HG03457 (cell line): ENCODE results near the gene PDE6A.
A peak's percentile ranks its signal among the peaks of the same experiment; 100 is the strongest.

ENCODE experiments used
- ATAC-seq: cut with Tn5 transposase; IDR thresholded peaks from one replicate; pipeline ENCODE4 v1.9.1; 2021; ENCODE audit warnings: moderate number of reproducible peaks; ENCODE audit not compliant: unreplicated experiment

PDE6A gene

DNA sequence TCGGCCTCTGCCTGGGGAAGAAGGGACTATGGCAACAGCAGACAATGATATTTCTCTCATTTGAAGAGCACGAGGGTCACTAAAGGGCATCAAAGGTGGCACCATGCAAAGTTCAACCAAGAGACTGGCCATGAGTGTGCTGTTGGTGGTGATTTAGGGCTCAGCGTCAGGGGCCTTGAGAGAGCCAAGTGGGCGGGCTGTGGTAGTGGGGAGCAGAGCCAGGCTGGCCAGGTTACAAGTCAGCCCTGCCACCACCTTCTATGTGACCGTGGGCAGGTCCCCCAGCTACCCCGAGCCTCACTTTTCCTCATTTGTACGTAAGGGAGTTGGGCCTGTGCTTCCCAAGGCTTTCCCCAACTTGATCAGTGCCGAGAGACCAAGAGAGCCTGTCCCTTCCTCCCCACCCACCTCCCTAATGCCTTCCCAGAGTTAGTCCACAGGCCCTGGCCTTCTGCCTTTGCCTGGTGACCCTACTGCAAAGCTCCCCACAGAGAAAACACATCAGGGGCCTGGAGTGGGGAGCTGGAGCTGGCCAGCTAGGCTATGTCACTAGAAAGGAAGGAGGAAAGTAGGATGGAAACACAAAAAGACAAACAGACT lies 104.3 kb downstream of the PDE6A start:
- ATAC-seq = no peak

GRCh38 chr5:149839761-149840160 lies 104.8 kb downstream of the PDE6A start:
- ATAC-seq = no peak

DNA sequence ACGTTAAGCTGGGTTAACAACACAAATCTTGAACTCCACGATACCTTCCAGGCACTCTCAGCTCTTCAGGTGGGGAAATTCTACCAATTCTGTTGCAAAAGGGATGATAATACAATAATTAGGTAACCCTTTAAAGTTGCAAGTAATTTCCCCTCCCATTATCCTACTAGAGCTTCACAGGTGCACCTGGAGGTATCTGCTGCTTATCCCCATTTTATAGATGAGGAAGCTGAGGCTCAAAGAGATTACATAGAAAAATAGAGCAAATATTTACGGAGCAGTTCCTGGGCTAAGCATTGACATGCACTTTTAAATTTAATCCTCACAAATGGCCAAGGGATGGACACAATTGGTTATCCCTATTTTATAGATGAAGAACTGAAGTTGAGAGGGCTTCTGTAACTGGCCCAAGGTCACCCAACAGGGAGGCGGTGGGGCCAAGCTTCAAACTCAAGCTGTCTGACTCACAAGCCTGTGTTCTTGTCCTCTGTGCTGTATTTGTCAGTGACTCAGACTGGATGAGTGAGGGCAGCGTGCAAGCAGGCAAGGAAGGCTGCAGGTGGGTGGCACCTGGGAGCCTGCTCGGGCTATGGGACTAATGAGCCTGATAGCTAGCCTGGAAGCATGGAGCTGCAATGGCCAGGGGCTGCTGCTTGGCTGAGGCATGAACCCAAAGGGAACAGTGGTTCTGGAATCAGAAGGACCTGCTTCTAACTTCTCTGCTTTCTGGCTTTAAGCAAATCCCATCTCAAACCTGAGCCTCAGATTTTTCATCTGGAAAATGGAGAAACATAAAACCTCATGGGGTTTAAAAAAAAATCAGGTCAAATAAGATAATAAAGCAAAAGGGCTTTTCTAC lies 105.5 kb downstream of the PDE6A start:
- ATAC-seq = no peak

GRCh38 chr5:149837680-149838269 lies 106.8 kb downstream of the PDE6A start:
- ATAC-seq = no peak

DNA sequence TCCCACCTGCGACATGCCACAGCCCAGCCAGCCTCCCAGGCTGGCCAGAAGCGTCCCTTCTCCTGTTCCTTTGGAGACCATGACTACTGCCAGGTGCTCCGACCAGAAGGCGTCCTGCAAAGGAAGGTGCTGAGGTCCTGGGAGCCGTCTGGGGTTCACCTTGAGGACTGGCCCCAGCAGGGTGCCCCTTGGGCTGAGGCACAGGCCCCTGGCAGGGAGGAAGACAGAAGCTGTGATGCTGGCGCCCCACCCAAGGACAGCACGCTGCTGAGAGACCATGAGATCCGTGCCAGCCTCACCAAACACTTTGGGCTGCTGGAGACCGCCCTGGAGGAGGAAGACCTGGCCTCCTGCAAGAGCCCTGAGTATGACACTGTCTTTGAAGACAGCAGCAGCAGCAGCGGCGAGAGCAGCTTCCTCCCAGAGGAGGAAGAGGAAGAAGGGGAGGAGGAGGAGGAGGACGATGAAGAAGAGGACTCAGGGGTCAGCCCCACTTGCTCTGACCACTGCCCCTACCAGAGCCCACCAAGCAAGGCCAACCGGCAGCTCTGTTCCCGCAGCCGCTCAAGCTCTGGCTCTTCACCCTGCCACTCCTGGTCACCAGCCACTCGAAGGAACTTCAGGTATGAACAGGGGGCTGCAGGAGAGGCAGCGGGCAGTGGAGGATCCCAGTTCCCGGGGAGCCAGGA lies 108.0 kb downstream of the PDE6A start:
- ATAC-seq = no peak

GRCh38 chr5:149834246-149834855 lies 110.2 kb downstream of the PDE6A start:
- no peak for ATAC-seq

DNA sequence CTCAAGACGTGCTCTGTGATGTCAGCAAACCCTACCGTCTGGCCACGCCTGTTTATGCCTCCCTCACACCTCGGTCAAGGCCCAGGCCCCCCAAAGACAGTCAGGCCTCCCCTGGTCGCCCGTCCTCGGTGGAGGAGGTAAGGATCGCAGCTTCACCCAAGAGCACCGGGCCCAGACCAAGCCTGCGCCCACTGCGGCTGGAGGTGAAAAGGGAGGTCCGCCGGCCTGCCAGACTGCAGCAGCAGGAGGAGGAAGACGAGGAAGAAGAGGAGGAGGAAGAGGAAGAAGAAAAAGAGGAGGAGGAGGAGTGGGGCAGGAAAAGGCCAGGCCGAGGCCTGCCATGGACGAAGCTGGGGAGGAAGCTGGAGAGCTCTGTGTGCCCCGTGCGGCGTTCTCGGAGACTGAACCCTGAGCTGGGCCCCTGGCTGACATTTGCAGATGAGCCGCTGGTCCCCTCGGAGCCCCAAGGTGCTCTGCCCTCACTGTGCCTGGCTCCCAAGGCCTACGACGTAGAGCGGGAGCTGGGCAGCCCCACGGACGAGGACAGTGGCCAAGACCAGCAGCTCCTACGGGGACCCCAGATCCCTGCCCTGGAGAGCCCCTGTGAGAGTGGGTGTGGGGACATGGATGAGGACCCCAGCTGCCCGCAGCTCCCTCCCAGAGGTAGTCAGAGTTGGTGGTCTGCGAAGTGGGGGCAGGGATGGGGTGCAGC lies 111.3 kb downstream of the PDE6A start:
- no peak for ATAC-seq

DNA sequence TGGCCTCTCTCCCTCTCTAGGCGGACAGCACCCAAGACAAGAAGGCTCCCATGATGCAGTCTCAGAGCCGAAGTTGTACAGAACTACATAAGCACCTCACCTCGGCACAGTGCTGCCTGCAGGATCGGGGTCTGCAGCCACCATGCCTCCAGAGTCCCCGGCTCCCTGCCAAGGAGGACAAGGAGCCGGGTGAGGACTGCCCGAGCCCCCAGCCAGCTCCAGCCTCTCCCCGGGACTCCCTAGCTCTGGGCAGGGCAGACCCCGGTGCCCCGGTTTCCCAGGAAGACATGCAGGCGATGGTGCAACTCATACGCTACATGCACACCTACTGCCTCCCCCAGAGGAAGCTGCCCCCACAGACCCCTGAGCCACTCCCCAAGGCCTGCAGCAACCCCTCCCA lies 112.0 kb downstream of the PDE6A start:
- ATAC-seq = no peak

DNA sequence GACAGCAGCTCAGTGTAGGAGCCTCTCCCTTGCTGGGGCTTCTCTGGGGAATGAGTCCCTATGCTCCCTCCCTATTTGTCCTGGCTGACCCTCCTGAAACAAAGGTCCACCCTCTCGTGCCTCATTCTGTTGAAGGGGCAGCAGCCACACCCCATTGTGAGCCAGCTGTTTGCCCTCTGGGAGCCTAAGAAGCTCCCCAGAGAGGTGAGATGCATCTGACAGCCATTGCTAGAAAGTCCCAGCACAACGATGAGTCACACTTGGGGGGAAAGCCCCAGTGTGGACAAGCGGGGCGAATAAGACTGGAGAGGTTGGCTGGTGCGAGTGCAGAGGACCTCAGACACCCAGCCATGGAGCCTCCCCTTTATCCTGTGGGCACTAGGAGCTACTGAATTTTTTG lies 113.1 kb downstream of the PDE6A start:
- ATAC-seq = peak; percentile 83

DNA sequence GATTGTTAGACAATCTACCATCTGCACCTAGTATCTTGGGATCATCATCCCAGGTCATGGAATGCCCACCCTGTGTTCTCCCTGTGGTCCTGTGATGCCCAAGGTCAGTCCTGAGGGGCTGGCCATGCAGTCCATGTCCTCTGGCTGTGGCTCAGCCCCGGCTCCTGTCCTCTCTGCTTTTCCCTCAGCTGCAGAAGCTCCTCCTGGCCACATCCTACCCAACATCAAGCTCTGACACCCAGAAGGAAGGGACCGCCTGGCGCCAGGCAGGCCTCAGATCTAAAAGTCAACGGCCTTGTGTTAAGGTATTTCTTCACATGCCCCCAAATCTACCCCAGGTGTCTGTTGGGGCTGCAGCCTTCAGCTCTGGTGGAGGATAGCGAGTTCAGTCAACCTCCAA lies 114.0 kb downstream of the PDE6A start:
- ATAC-seq = no peak

GRCh38 chr5:149829954-149830353 lies 114.6 kb downstream of the PDE6A start:
- no peak for ATAC-seq

GRCh38 chr5:149828161-149829011 lies 116.2 kb downstream of the PDE6A start:
- ATAC-seq = peak; percentile 44

- ATAC-seq = no peak
Observed at GRCh38 chr5:149827546-149827945, 117.0 kb downstream of the PDE6A start.

DNA sequence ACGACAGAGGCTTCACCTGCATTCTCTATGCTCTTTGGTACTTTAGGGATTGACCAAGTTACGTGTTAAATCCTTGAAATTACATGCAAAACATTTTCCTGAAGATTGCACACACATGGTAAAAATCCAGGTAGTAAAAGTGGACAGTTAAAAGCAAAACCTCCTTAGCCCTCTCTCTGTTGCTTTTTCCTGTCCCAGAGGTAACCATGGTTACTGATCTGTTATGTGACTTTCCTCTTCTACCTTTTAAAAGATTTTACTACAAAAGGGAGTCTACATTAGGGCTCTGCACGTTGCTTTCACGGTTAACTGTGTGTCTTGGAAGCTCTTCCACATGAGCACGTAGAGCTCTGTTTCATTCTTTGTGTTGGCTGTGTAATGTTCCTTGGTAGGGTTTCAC lies 117.5 kb downstream of the PDE6A start:
- no peak for ATAC-seq

- no peak for ATAC-seq
Observed at GRCh38 chr5:149826574-149826973, 118.0 kb downstream of the PDE6A start.

- ATAC-seq = no peak
Observed at GRCh38 chr5:149824846-149825245, 119.7 kb downstream of the PDE6A start.

GRCh38 chr5:149824120-149824519 lies 120.5 kb downstream of the PDE6A start:
- no peak for ATAC-seq

GRCh38 chr5:149823375-149823774 lies 121.2 kb downstream of the PDE6A start:
- no peak for ATAC-seq

DNA sequence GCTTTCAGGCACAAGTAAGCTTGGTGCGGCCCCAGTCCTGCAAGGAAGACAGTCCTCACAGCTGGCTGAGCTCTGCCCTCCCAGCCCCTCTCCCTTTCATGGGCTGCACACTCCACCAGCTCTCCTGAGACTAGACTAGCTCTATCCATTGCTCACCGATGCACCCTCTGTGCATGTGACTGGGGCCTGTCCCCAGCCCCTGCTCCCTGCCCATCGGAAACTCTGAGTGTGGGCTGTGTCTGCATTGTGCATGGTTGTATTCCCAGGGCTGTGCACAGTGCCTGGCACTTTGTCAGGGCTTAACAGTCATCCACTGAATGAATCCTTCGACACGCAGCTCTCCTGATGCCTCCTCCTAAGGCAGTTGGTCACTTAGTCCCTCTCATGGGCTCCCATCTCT lies 122.3 kb downstream of the PDE6A start:
- no peak for ATAC-seq
